Measurements from ENCODE around the gene PHLDB1. TPM values are rescaled to one million over a fixed set of nuclear protein-coding genes. Genes with fewer than 3 reads are reported as not detected.

Gene PHLDB1
- total RNA-seq, 1 experiment from 2014 or later: 36.2 TPM

- H4K20me1 ChIP-seq (ENCODE audit: insufficient read depth): no peaks in the 10 kb centered on the region
- H2AFZ ChIP-seq (ENCODE audit: low read depth, low read length, poor library complexity, severe bottlenecking): no peak overlapping the region
- no peak for TF ChIP-seq CEBPB (IDR thresholded peaks at IDR 0.05; ENCODE audit: low read depth)
- no peak for TF ChIP-seq REST (IDR thresholded peaks at IDR 0.05; ENCODE audit: low read depth)
- TF ChIP-seq TCF7L2 (IDR thresholded peaks at IDR 0.05; ENCODE audit: borderline replicate concordance, extremely low read depth, insufficient read depth, insufficient read length): no peak
- no peak for TF ChIP-seq EZH2phosphoT487 (IDR thresholded peaks at IDR 0.05; ENCODE audit: borderline replicate concordance)
- TF ChIP-seq CBX3 (IDR thresholded peaks at IDR 0.05; ENCODE audit: low read depth): no peak
- no peak for TF ChIP-seq SRF (IDR thresholded peaks at IDR 0.05; ENCODE audit: low read depth)
- TF ChIP-seq POLR2A (IDR thresholded peaks at IDR 0.05; ENCODE audit: borderline replicate concordance, extremely low read depth, insufficient read depth, insufficient read length): no peak
- no peak for TF ChIP-seq FOSL1 (IDR thresholded peaks at IDR 0.05; ENCODE audit: low read depth)
- no peak for TF ChIP-seq SIN3A (IDR thresholded peaks at IDR 0.05; ENCODE audit: low read depth)
- no peak for TF ChIP-seq JUND (IDR thresholded peaks at IDR 0.05)
- no peak for TF ChIP-seq ZFX (IDR thresholded peaks at IDR 0.05)
- no peak for TF ChIP-seq RAD21 (IDR thresholded peaks at IDR 0.05; ENCODE audit: low read depth)
- TF ChIP-seq YY1 (IDR thresholded peaks at IDR 0.05; ENCODE audit: extremely low read depth, insufficient replicate concordance, low read depth, low read length): no peak
- no peak for TF ChIP-seq CTCF (IDR thresholded peaks at IDR 0.05 in 2 of 3, conservative IDR thresholded peaks at IDR 0.05 in 1 of 3; ENCODE audit: borderline replicate concordance in 1 of 3, insufficient read depth in 1 of 3, low read depth in 2 of 3, low read length in 2 of 3)
- TF ChIP-seq ELF1 (IDR thresholded peaks at IDR 0.05; ENCODE audit: borderline replicate concordance, low read depth): no peak
- TF ChIP-seq, protein P1, sequence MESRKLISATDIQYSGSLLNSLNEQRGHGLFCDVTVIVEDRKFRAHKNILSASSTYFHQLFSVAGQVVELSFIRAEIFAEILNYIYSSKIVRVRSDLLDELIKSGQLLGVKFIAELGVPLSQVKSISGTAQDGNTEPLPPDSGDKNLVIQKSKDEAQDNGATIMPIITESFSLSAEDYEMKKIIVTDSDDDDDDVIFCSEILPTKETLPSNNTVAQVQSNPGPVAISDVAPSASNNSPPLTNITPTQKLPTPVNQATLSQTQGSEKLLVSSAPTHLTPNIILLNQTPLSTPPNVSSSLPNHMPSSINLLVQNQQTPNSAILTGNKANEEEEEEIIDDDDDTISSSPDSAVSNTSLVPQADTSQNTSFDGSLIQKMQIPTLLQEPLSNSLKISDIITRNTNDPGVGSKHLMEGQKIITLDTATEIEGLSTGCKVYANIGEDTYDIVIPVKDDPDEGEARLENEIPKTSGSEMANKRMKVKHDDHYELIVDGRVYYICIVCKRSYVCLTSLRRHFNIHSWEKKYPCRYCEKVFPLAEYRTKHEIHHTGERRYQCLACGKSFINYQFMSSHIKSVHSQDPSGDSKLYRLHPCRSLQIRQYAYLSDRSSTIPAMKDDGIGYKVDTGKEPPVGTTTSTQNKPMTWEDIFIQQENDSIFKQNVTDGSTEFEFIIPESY (IDR thresholded peaks at IDR 0.05; ENCODE audit: extremely low read depth, insufficient replicate concordance, low read length): no peak
- ChIA-PET POLR2A (interaction anchor here (0.6 to 3.5 kb wide), 2 partner anchors 15 to 538 kb away, joined by 4 to 19 read pairs; no protein-coding TSS in a partner anchor), CTCF (interaction anchor here (1.4 kb wide), 1 partner anchor 52 kb away, joined by 5 read pairs; no protein-coding TSS in a partner anchor), RAD21 (ENCODE audit: low non-redundant PET in 1 of 2, low total read pairs in 2 of 2, uncharacterized antibody in 2 of 2, unreplicated experiment in 2 of 2) (no interaction called here)
- H3K27me3 ChIP-seq (ENCODE audit: insufficient read depth, low read length): no peaks in the 10 kb centered on the region
- no peaks in the 10 kb centered on the region for H3K9me3 ChIP-seq (ENCODE audit: control insufficient read depth in 1 of 2, insufficient read depth in 1 of 2, low read depth in 1 of 2, low read length in 2 of 2)
- H3K4me2 ChIP-seq (ENCODE audit: low read length): 0 out of 2 replicates have a peak overlapping the region, but pooled peaks have one; percentile 99
- H3K9ac ChIP-seq (ENCODE audit: low read length): no peak overlapping the region
- DNase-seq (ENCODE audit: low read depth, low spot score) (no peak), ATAC-seq (no peak)
- no TSS peak for BruUV-seq (replicated peaks)
- H3K4me3 ChIP-seq (replicated peaks in 1 of 2; ENCODE audit: low read depth in 1 of 2, low read length in 2 of 2): no peak overlapping the region
- H3K79me2 ChIP-seq (ENCODE audit: insufficient read depth, low read length): no peaks in the 10 kb centered on the region
- H3K36me3 ChIP-seq (ENCODE audit: control insufficient read depth in 1 of 2, insufficient read depth in 2 of 2, low read length in 2 of 2): peaks cover 6 to 13% of the 10 kb centered on the region in 2 experiments; a peak in 3 of 4 replicates
- H3K9me2 ChIP-seq (ENCODE audit: insufficient read depth): no peaks in the 10 kb centered on the region
- H3K4me1 ChIP-seq (ENCODE audit: control insufficient read depth in 1 of 2, insufficient read depth in 2 of 2, low read length in 2 of 2): peaks cover 10 to 32% of the 10 kb centered on the region in 2 experiments; a peak in 3 of 4 replicates
- intact Hi-C loops (cut with micrococcal nuclease): loop anchor here (2.0 kb wide), 1 partner anchor 53 kb away; no protein-coding TSS in a partner anchor
- no peak overlapping the region for H3K27ac ChIP-seq (ENCODE audit: low read depth, low read length)
Observed at GRCh38 chr11:118606157-118606843, 1.1 kb upstream of the PHLDB1 start.

Measured in HCT116 (cell line).